ENCODE measurements around the gene GSTCD.

Gene GSTCD

GRCh38 chr4:105786748-105787147 is 78.2 kb downstream of the GSTCD start:
- Histone ChIP-seq H3K9me3 (no peaks in the 10 kb centered on the region), H3K36me3 (replicated peaks) (no peaks in the 10 kb centered on the region), H3K4me3 (no peak overlapping the region), H3K4me1 (no peaks in the 10 kb centered on the region), H3K27me3 (ENCODE audit: low read depth) (no peaks in the 10 kb centered on the region)
- in situ Hi-C loops (cut with MboI; ENCODE audit: low sequenced_read_pairs): no loop called here
- no peak for DNase-seq (ENCODE audit: low spot score in 2 of 2)

- in situ Hi-C loops (cut with MboI; ENCODE audit: low sequenced_read_pairs): no loop called here
- no peaks in the 10 kb centered on the region for H3K27me3 ChIP-seq (ENCODE audit: low read depth)
- H3K9me3 ChIP-seq: no peaks in the 10 kb centered on the region
- no peak overlapping the region for H3K4me3 ChIP-seq
- no peak for DNase-seq (ENCODE audit: low spot score in 2 of 2)
- H3K4me1 ChIP-seq: peaks cover 8% of the 10 kb centered on the region
- no peaks in the 10 kb centered on the region for H3K36me3 ChIP-seq (replicated peaks)
Observed at GRCh38 chr4:105797225-105797624, 88.6 kb downstream of the GSTCD start.

- in situ Hi-C loops (cut with MboI; ENCODE audit: low sequenced_read_pairs): no loop called here
- H3K4me3 ChIP-seq: no peak overlapping the region
- no peaks in the 10 kb centered on the region for H3K27me3 ChIP-seq (ENCODE audit: low read depth)
- H3K4me1 ChIP-seq: peaks cover 38% of the 10 kb centered on the region
- no peaks in the 10 kb centered on the region for H3K36me3 ChIP-seq (replicated peaks)
- DNase-seq (ENCODE audit: low spot score in 2 of 2): peak in 1 of 2 experiments; percentile 97
- no peaks in the 10 kb centered on the region for H3K9me3 ChIP-seq
Observed at GRCh38 chr4:105805501-105806120, 97.0 kb downstream of the GSTCD start.

- in situ Hi-C loops (cut with MboI; ENCODE audit: low sequenced_read_pairs): no loop called here
- Histone ChIP-seq H3K36me3 (replicated peaks) (no peaks in the 10 kb centered on the region), H3K4me3 (no peak overlapping the region), H3K4me1 (peaks cover 27% of the 10 kb centered on the region), H3K27me3 (ENCODE audit: low read depth) (no peaks in the 10 kb centered on the region), H3K9me3 (no peaks in the 10 kb centered on the region)
- no peak for DNase-seq (ENCODE audit: low spot score in 2 of 2)
Observed at GRCh38 chr4:105807496-105807895, 98.9 kb downstream of the GSTCD start.

GRCh38 chr4:105808030-105808749 is 99.6 kb downstream of the GSTCD start:
- Histone ChIP-seq H3K36me3 (replicated peaks) (no peaks in the 10 kb centered on the region), H3K9me3 (no peaks in the 10 kb centered on the region), H3K4me3 (no peak overlapping the region), H3K4me1 (peaks cover 21% of the 10 kb centered on the region), H3K27me3 (ENCODE audit: low read depth) (no peaks in the 10 kb centered on the region)
- in situ Hi-C loops (cut with MboI; ENCODE audit: low sequenced_read_pairs): no loop called here
- DNase-seq (ENCODE audit: low spot score in 2 of 2): no peak

GRCh38 chr4:105808750-105809041 is 100.1 kb downstream of the GSTCD start:
- Histone ChIP-seq H3K36me3 (replicated peaks) (no peaks in the 10 kb centered on the region), H3K4me1 (peaks cover 21% of the 10 kb centered on the region), H3K4me3 (no peak overlapping the region), H3K9me3 (no peaks in the 10 kb centered on the region), H3K27me3 (ENCODE audit: low read depth) (no peaks in the 10 kb centered on the region)
- DNase-seq (ENCODE audit: low spot score in 2 of 2): no peak
- in situ Hi-C loops (cut with MboI; ENCODE audit: low sequenced_read_pairs): no loop called here

GRCh38 chr4:105815701-105816100 is 107.1 kb downstream of the GSTCD start:
- no peaks in the 10 kb centered on the region for H3K36me3 ChIP-seq (replicated peaks)
- DNase-seq (ENCODE audit: low spot score in 2 of 2): no peak
- H3K4me3 ChIP-seq: no peak overlapping the region
- in situ Hi-C loops (cut with MboI; ENCODE audit: low sequenced_read_pairs): no loop called here
- H3K9me3 ChIP-seq: no peaks in the 10 kb centered on the region
- H3K27me3 ChIP-seq (ENCODE audit: low read depth): no peaks in the 10 kb centered on the region
- peaks cover 11% of the 10 kb centered on the region; the same call in 1 of the 2 replicates for H3K4me1 ChIP-seq

GRCh38 chr4:105822061-105822460 is 113.5 kb downstream of the GSTCD start:
- H3K4me1 ChIP-seq: peaks cover 11% of the 10 kb centered on the region; the same call in 1 of the 2 replicates
- H3K9me3 ChIP-seq: no peaks in the 10 kb centered on the region
- H3K4me3 ChIP-seq: no peak overlapping the region
- H3K27me3 ChIP-seq (ENCODE audit: low read depth): no peaks in the 10 kb centered on the region
- DNase-seq (ENCODE audit: low spot score in 2 of 2): no peak
- no peaks in the 10 kb centered on the region for H3K36me3 ChIP-seq (replicated peaks)
- in situ Hi-C loops (cut with MboI; ENCODE audit: low sequenced_read_pairs): no loop called here

- Histone ChIP-seq H3K36me3 (replicated peaks) (no peaks in the 10 kb centered on the region), H3K9me3 (no peaks in the 10 kb centered on the region)
- in situ Hi-C loops (cut with MboI; ENCODE audit: low sequenced_read_pairs): no loop called here
Observed at GRCh38 chr4:105828074-105828473, 119.5 kb downstream of the GSTCD start.

GRCh38 chr4:105831189-105831588 is 122.6 kb downstream of the GSTCD start:
- no peaks in the 10 kb centered on the region for H3K9me3 ChIP-seq

More at GRCh38 chr4:105828074-105828473, 119.5 kb downstream of the GSTCD start:
- Histone ChIP-seq H3K4me1 (no peaks in the 10 kb centered on the region), H3K27me3 (ENCODE audit: low read depth) (no peaks in the 10 kb centered on the region), H3K4me3 (no peak overlapping the region)
- DNase-seq (ENCODE audit: low spot score in 2 of 2): no peak

GRCh38 chr4:105835177-105835576 is 126.6 kb downstream of the GSTCD start:
- no peak for DNase-seq (ENCODE audit: low spot score in 2 of 2)
- H3K4me1 ChIP-seq: peaks cover 3% of the 10 kb centered on the region; the same call in 1 of the 2 replicates
- H3K36me3 ChIP-seq (replicated peaks): 0 out of 2 replicates have a peak, but pooled peaks cover 3% of the 10 kb centered on the region
- H3K4me3 ChIP-seq: no peak overlapping the region
- in situ Hi-C loops (cut with MboI; ENCODE audit: low sequenced_read_pairs): no loop called here
- H3K27me3 ChIP-seq (ENCODE audit: low read depth): no peaks in the 10 kb centered on the region
- H3K9me3 ChIP-seq: no peaks in the 10 kb centered on the region

More at GRCh38 chr4:105831189-105831588, 122.6 kb downstream of the GSTCD start:
- no peaks in the 10 kb centered on the region for H3K4me1 ChIP-seq
- H3K36me3 ChIP-seq (replicated peaks): no peaks in the 10 kb centered on the region
- DNase-seq (ENCODE audit: low spot score in 2 of 2): no peak
- H3K27me3 ChIP-seq (ENCODE audit: low read depth): no peaks in the 10 kb centered on the region
- no peak overlapping the region for H3K4me3 ChIP-seq
- in situ Hi-C loops (cut with MboI; ENCODE audit: low sequenced_read_pairs): no loop called here

GRCh38 chr4:105836537-105836936 is 128.0 kb downstream of the GSTCD start:
- no peak for DNase-seq (ENCODE audit: low spot score in 2 of 2)
- no peaks in the 10 kb centered on the region for H3K9me3 ChIP-seq
- no peak overlapping the region for H3K4me3 ChIP-seq
- no peaks in the 10 kb centered on the region for H3K27me3 ChIP-seq (ENCODE audit: low read depth)
- peaks cover 4% of the 10 kb centered on the region; the same call in 1 of the 2 replicates for H3K4me1 ChIP-seq
- in situ Hi-C loops (cut with MboI; ENCODE audit: low sequenced_read_pairs): no loop called here
- 0 out of 2 replicates have a peak, but pooled peaks cover 3% of the 10 kb centered on the region for H3K36me3 ChIP-seq (replicated peaks)

- DNase-seq (ENCODE audit: low spot score in 2 of 2): no peak
- Histone ChIP-seq H3K9me3 (no peaks in the 10 kb centered on the region), H3K4me1 (peaks cover 4% of the 10 kb centered on the region; the same call in 1 of the 2 replicates), H3K4me3 (no peak overlapping the region), H3K27me3 (ENCODE audit: low read depth) (no peaks in the 10 kb centered on the region), H3K36me3 (replicated peaks) (0 out of 2 replicates have a peak, but pooled peaks cover 3% of the 10 kb centered on the region)
- in situ Hi-C loops (cut with MboI; ENCODE audit: low sequenced_read_pairs): no loop called here
Observed at GRCh38 chr4:105837037-105837436, 128.5 kb downstream of the GSTCD start.

GRCh38 chr4:105838082-105838481 is 129.5 kb downstream of the GSTCD start:
- 0 out of 2 replicates have a peak, but pooled peaks cover 3% of the 10 kb centered on the region for H3K36me3 ChIP-seq (replicated peaks)
- H3K4me3 ChIP-seq: no peak overlapping the region
- in situ Hi-C loops (cut with MboI; ENCODE audit: low sequenced_read_pairs): no loop called here
- H3K27me3 ChIP-seq (ENCODE audit: low read depth): no peaks in the 10 kb centered on the region
- no peaks in the 10 kb centered on the region for H3K9me3 ChIP-seq
- peaks cover 4% of the 10 kb centered on the region; the same call in 1 of the 2 replicates for H3K4me1 ChIP-seq
- DNase-seq (ENCODE audit: low spot score in 2 of 2): no peak
